Measurements from ENCODE around the gene NNT.
A peak's percentile ranks its signal among the peaks of the same experiment; 100 is the strongest.

NNT gene

GRCh38 chr5:43750809-43751208, 147.8 kb downstream of the NNT start:
- Histone ChIP-seq H3K36me3 (ENCODE audit: insufficient read depth, low read length) (no peaks in the 10 kb centered on the region), H2AFZ (ENCODE audit: low read depth, low read length) (no peak overlapping the region), H3K9ac (ENCODE audit: low read depth, low read length) (no peak overlapping the region), H3K27me3 (ENCODE audit: insufficient read depth, low read length, poor library complexity) (no peaks in the 10 kb centered on the region), H3K79me2 (ENCODE audit: insufficient read depth, low read length) (no peaks in the 10 kb centered on the region), H3K4me3 (ENCODE audit: low read depth in 1 of 2, low read length in 2 of 2) (no peak overlapping the region), H3K9me3 (ENCODE audit: insufficient read depth, low read length, severe bottlenecking) (peaks cover 3% of the 10 kb centered on the region), H3K4me1 (ENCODE audit: insufficient read depth, low read length) (no peaks in the 10 kb centered on the region), H4K20me1 (ENCODE audit: insufficient read depth, low read length) (no peaks in the 10 kb centered on the region), H3K27ac (ENCODE audit: low read length) (no peak overlapping the region), H3K4me2 (ENCODE audit: insufficient read depth, low read length) (no peak overlapping the region)
- DNase-seq (no peak), ATAC-seq (ENCODE audit: insufficient read depth, low read depth) (no peak)
- TF ChIP-seq EZH2 (IDR thresholded peaks at IDR 0.05; ENCODE audit: borderline replicate concordance, low read depth, low read length, severe bottlenecking) (no peak), CTCF (IDR thresholded peaks at IDR 0.05; ENCODE audit: borderline replicate concordance, extremely low read depth, low read length, poor library complexity, severe bottlenecking) (no peak)

GRCh38 chr5:43753069-43753468, 150.1 kb downstream of the NNT start:
- Histone ChIP-seq H3K9me3 (ENCODE audit: insufficient read depth, low read length, severe bottlenecking) (peaks cover 6% of the 10 kb centered on the region), H3K9ac (ENCODE audit: low read depth, low read length) (no peak overlapping the region), H3K27ac (ENCODE audit: low read length) (no peak overlapping the region), H3K4me3 (ENCODE audit: low read depth in 1 of 2, low read length in 2 of 2) (no peak overlapping the region), H3K4me1 (ENCODE audit: insufficient read depth, low read length) (no peaks in the 10 kb centered on the region), H3K4me2 (ENCODE audit: insufficient read depth, low read length) (no peak overlapping the region), H2AFZ (ENCODE audit: low read depth, low read length) (no peak overlapping the region), H3K27me3 (ENCODE audit: insufficient read depth, low read length, poor library complexity) (no peaks in the 10 kb centered on the region), H3K36me3 (ENCODE audit: insufficient read depth, low read length) (no peaks in the 10 kb centered on the region), H4K20me1 (ENCODE audit: insufficient read depth, low read length) (no peaks in the 10 kb centered on the region), H3K79me2 (ENCODE audit: insufficient read depth, low read length) (no peaks in the 10 kb centered on the region)
- TF ChIP-seq CTCF (IDR thresholded peaks at IDR 0.05; ENCODE audit: borderline replicate concordance, extremely low read depth, low read length, poor library complexity, severe bottlenecking), result peak; percentile 23
- no peak for TF ChIP-seq EZH2 (IDR thresholded peaks at IDR 0.05; ENCODE audit: borderline replicate concordance, low read depth, low read length, severe bottlenecking)
- ATAC-seq (ENCODE audit: insufficient read depth, low read depth), result peak; percentile 14; the same call in 1 of the 3 replicates
- peak; percentile 11 for DNase-seq

Data from DND-41 (cell line).